Measurements from ENCODE around the gene MSANTD2. TPM values are rescaled to one million over a fixed set of nuclear protein-coding genes. Genes with fewer than 3 reads are reported as not detected.
A peak's percentile ranks its signal among the peaks of the same experiment; 100 is the strongest.

Gene MSANTD2
- total and polyA plus RNA-seq, 7 experiments from 2014 or later = 3.8 to 29.5 (median 12.1) TPM

DNA sequence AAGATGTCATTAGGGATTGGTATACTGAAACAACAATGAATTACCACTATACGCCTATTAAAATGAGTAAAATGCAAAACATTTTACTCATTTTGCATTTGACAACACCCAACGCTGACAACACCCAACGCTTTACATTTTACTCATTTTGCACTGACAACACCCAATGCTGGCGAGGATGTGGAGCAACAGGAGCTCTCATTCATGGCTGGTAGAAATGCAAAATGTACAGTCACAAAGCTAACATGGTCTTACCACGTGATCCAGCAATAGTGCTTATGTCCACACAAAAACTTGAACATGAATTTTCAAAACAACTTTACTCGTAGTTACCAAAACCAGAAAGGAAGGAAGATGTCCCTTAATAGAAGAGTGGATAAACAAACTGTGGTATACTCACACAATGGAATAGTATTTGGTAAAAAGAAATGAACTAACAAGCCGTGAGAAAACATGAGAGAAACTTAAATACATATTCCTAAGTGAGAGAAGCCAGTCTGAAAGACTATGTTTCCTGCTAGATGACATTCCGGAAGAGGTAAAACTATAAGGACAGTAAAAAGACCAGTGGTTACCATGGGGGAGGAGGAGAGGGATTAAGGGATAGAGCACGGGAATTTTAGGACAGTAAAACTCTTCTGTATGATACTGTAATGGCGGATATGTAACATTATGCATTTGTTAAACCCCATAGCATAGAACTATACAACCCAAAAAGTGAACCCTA lies 11.4 kb upstream of the MSANTD2 start:
- DNase-seq (no peak), ATAC-seq (no peak)
- no peaks in the 10 kb centered on the region for H3K27me3 ChIP-seq (ENCODE audit: control insufficient read depth in 2 of 2, insufficient read depth in 2 of 2, low read length in 2 of 2)
- POLR2A ChIA-PET = no interaction called here
- no peaks in the 10 kb centered on the region for H3K9me3 ChIP-seq (ENCODE audit: control insufficient read depth in 2 of 3, low read length in 3 of 3)
- H3K4me3 Mint-ChIP-seq = no peak overlapping the region
- no peaks in the 10 kb centered on the region for H3K9me3 Mint-ChIP-seq
- H3K4me1 Mint-ChIP-seq = no peaks in the 10 kb centered on the region
- no peaks in the 10 kb centered on the region for H3K4me1 ChIP-seq (ENCODE audit: control insufficient read depth in 2 of 2, insufficient read depth in 2 of 2, low read length in 2 of 2)
- intact Hi-C loops (cut with micrococcal nuclease) = no loop called here
- H3K27ac ChIP-seq (ENCODE audit: low read depth, low read length) = no peak overlapping the region
- CTCF ChIA-PET = no interaction called here
- H3K27me3 Mint-ChIP-seq = peaks cover 18 to 39% (median 33%) of the 10 kb centered on the region in 5 donors
- H3K36me3 ChIP-seq (ENCODE audit: control insufficient read depth in 2 of 3, insufficient read depth in 3 of 3, low read length in 3 of 3) = no peaks in the 10 kb centered on the region
- H3K4me3 ChIP-seq (ENCODE audit: low read length) = no peak overlapping the region
- peaks cover 0 to 18% (median 9%) of the 10 kb centered on the region in 5 donors for H3K36me3 Mint-ChIP-seq
- H3K27ac Mint-ChIP-seq = no peak overlapping the region

GRCh38 chr11:124807660-124808270 lies 7.6 kb upstream of the MSANTD2 start:
- Mint-ChIP-seq H3K9me3 (no peaks in the 10 kb centered on the region), H3K27ac (no peak overlapping the region), H3K36me3 (peaks cover 0 to 34% (median 18%) of the 10 kb centered on the region in 5 donors), H3K4me3 (no peak overlapping the region), H3K4me1 (peaks cover 0 to 4% (median 0%) of the 10 kb centered on the region in 7 donors), H3K27me3 (peaks cover 0 to 43% (median 13%) of the 10 kb centered on the region in 5 donors)
- no peaks in the 10 kb centered on the region for H3K4me1 ChIP-seq (ENCODE audit: control insufficient read depth in 2 of 2, insufficient read depth in 2 of 2, low read length in 2 of 2)
- no peak overlapping the region for H3K27ac ChIP-seq (ENCODE audit: low read depth, low read length)
- ATAC-seq (no peak), DNase-seq (no peak)
- H3K9me3 ChIP-seq (ENCODE audit: control insufficient read depth in 2 of 3, low read length in 3 of 3) = no peaks in the 10 kb centered on the region
- ChIA-PET CTCF (no interaction called here), POLR2A (no interaction called here)
- no peak overlapping the region for H3K4me3 ChIP-seq (ENCODE audit: low read length)
- intact Hi-C loops (cut with micrococcal nuclease) = no loop called here
- H3K36me3 ChIP-seq (ENCODE audit: control insufficient read depth in 2 of 3, insufficient read depth in 3 of 3, low read length in 3 of 3) = no peaks in the 10 kb centered on the region
- H3K27me3 ChIP-seq (ENCODE audit: control insufficient read depth in 2 of 2, insufficient read depth in 2 of 2, low read length in 2 of 2) = no peaks in the 10 kb centered on the region

GRCh38 chr11:124807201-124807600 lies 7.0 kb upstream of the MSANTD2 start:
- H3K4me1 Mint-ChIP-seq = peaks cover 0 to 4% (median 0%) of the 10 kb centered on the region in 7 donors
- Histone ChIP-seq H3K27me3 (ENCODE audit: control insufficient read depth in 2 of 2, insufficient read depth in 2 of 2, low read length in 2 of 2) (no peaks in the 10 kb centered on the region), H3K9me3 (ENCODE audit: control insufficient read depth in 2 of 3, low read length in 3 of 3) (no peaks in the 10 kb centered on the region), H3K27ac (ENCODE audit: low read depth, low read length) (no peak overlapping the region), H3K36me3 (ENCODE audit: control insufficient read depth in 2 of 3, insufficient read depth in 3 of 3, low read length in 3 of 3) (no peaks in the 10 kb centered on the region), H3K4me3 (ENCODE audit: low read length) (no peak overlapping the region), H3K4me1 (ENCODE audit: control insufficient read depth in 2 of 2, insufficient read depth in 2 of 2, low read length in 2 of 2) (no peaks in the 10 kb centered on the region)
- no peak overlapping the region for H3K4me3 Mint-ChIP-seq
- ATAC-seq (no peak), DNase-seq (no peak)
- intact Hi-C loops (cut with micrococcal nuclease) = no loop called here
- H3K27ac Mint-ChIP-seq = no peak overlapping the region
- H3K9me3 Mint-ChIP-seq = no peaks in the 10 kb centered on the region
- POLR2A ChIA-PET = interaction anchor here (0.6 kb wide), 1 partner anchor 60 kb away, joined by 5 read pairs; no protein-coding TSS in a partner anchor
- CTCF ChIA-PET = no interaction called here
- H3K27me3 Mint-ChIP-seq = peaks cover 0 to 43% (median 7%) of the 10 kb centered on the region in 5 donors
- H3K36me3 Mint-ChIP-seq = peaks cover 0 to 34% (median 18%) of the 10 kb centered on the region in 5 donors

DNA sequence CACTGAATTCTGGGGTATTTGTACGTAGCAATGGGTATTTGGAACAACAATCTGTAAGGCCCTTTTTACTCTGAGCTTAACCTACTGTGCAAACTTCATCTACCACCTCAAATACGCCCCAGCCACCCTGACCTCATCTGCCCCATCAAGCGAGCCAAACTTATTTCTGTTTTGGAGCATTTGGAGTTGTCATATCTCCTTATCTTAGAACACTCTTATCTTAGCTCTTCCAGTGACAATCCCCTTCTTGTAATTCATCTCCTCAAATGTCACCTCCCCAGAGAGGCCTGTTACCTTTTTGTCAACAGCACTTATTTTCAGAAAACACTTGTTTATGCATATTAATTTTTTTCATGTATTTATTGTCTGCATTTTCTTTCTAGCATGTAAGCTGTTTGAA lies 4.7 kb upstream of the MSANTD2 start:
- peaks cover 0 to 34% (median 18%) of the 10 kb centered on the region in 5 donors for H3K36me3 Mint-ChIP-seq
- no peak overlapping the region for H3K27ac Mint-ChIP-seq
- ATAC-seq (no peak), DNase-seq (no peak)
- Histone ChIP-seq H3K27ac (ENCODE audit: low read depth, low read length) (no peak overlapping the region), H3K9me3 (ENCODE audit: control insufficient read depth in 2 of 3, low read length in 3 of 3) (no peaks in the 10 kb centered on the region), H3K4me3 (ENCODE audit: low read length) (no peak overlapping the region), H3K36me3 (ENCODE audit: control insufficient read depth in 2 of 3, insufficient read depth in 3 of 3, low read length in 3 of 3) (peaks cover 0 to 3% (median 0%) of the 10 kb centered on the region in 3 experiments), H3K27me3 (ENCODE audit: control insufficient read depth in 2 of 2, insufficient read depth in 2 of 2, low read length in 2 of 2) (no peaks in the 10 kb centered on the region), H3K4me1 (ENCODE audit: control insufficient read depth in 2 of 2, insufficient read depth in 2 of 2, low read length in 2 of 2) (peaks cover 0 to 4% of the 10 kb centered on the region in 2 donors)
- intact Hi-C loops (cut with micrococcal nuclease) = no loop called here
- H3K4me3 Mint-ChIP-seq = no peak overlapping the region
- peaks cover 0 to 15% (median 10%) of the 10 kb centered on the region in 7 donors for H3K4me1 Mint-ChIP-seq
- H3K27me3 Mint-ChIP-seq = peaks cover 0 to 42% (median 0%) of the 10 kb centered on the region in 5 donors
- ChIA-PET POLR2A (interaction anchor here (1.0 kb wide), 1 partner anchor 9 kb away, joined by 3 read pairs; no protein-coding TSS in a partner anchor), CTCF (interaction anchor here (0.9 to 1.6 kb wide), 3 partner anchors 11 to 134 kb away, joined by 3 to 4 read pairs (median 3); no protein-coding TSS in a partner anchor)
- no peaks in the 10 kb centered on the region for H3K9me3 Mint-ChIP-seq

DNA sequence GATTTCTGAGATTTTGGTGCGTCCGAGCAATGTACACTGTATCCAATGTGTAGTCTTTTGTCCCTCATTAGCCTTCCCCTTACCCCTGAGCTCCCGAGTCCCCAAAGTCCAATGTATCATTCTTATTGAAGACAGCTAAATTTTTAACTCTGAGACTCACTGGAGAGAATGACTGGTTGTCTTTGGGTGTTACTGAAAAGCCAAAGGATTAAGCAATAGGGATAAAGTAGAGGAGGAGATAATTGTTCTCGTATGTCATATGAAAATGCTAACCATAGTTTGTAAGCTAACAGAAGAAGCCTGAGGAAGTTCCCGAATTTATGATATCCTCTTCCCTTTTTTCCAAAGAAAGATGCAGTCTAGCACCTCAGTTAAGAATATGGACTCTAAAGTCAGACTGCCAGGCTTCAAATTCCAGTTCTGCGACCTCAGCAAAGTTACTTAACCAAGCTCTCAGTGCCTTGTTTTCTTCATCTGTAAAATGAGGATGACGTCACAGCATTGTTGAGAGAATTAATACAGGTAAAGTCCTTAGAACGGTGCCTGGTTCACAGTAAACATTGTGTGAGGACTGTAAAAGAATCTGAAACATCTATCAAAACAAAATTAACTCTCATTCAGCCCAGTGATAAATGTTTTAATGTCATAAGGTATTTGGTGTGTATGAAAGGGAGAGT lies 1.6 kb upstream of the MSANTD2 start:
- Histone ChIP-seq H3K27me3 (ENCODE audit: control insufficient read depth in 2 of 2, insufficient read depth in 2 of 2, low read length in 2 of 2) (no peaks in the 10 kb centered on the region), H3K9me3 (ENCODE audit: control insufficient read depth in 2 of 3, low read length in 3 of 3) (no peaks in the 10 kb centered on the region), H3K36me3 (ENCODE audit: control insufficient read depth in 2 of 3, insufficient read depth in 3 of 3, low read length in 3 of 3) (peaks cover 0 to 3% (median 0%) of the 10 kb centered on the region in 3 experiments), H3K4me3 (ENCODE audit: low read length) (no peak overlapping the region), H3K4me1 (ENCODE audit: control insufficient read depth in 2 of 2, insufficient read depth in 2 of 2, low read length in 2 of 2) (peaks cover 8 to 14% of the 10 kb centered on the region in 2 donors), H3K27ac (ENCODE audit: low read depth, low read length) (no peak overlapping the region)
- DNase-seq = no peak
- Mint-ChIP-seq H3K9me3 (no peaks in the 10 kb centered on the region), H3K27me3 (peaks cover 0 to 26% (median 0%) of the 10 kb centered on the region in 5 donors), H3K4me1 (peaks cover 13 to 35% (median 28%) of the 10 kb centered on the region in 7 donors), H3K4me3 (peak overlapping the region; percentile 7 to 97 (median 55)), H3K27ac (peak overlapping the region in 7 of 9 donors; percentile 23 to 92 (median 63)), H3K36me3 (peaks cover 0 to 18% (median 9%) of the 10 kb centered on the region in 5 donors)
- intact Hi-C loops (cut with micrococcal nuclease) = loop anchor here (2.0 kb wide), 4 partner anchors 55 to 767 kb away; partner anchors contain the start of genes CCDC15 (in 1 of the 2) and EI24 (in 1 of the 2)
- ChIA-PET CTCF (interaction anchor here (1.0 to 2.1 kb wide), 7 partner anchors 12 to 178 kb away, joined by 3 to 20 read pairs (median 5); no protein-coding TSS in a partner anchor), POLR2A (interaction anchor here (0.9 to 5.1 kb wide), 9 partner anchors 12 to 171 kb away, joined by 3 to 29 read pairs (median 7); partner anchors contain the start of genes CCDC15, SIAE and SPA17)
- ATAC-seq = no peak

DNA sequence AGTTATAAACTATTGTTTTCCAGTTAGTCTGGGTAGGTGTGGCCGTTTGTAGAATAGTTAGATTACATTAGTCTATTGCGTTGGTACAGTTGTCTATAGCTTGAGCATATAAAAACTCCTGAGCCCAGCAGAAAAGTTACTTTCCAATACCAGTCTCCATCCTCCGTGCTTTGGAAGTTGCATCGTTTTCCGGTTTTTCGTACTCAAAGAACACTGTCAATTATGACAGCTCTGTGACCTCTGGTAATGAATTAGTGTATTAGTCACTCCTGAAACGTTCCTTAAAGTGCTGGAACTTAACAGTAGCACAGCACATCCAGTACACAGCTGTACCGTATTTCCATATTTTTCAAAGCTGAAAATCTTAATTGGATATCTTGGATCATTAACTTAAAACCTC lies 808 bp upstream of the MSANTD2 start:
- Mint-ChIP-seq H3K36me3 (peaks cover 0 to 13% (median 9%) of the 10 kb centered on the region in 5 donors), H3K4me3 (peak overlapping the region; percentile 84 to 97 (median 90)), H3K4me1 (peaks cover 13 to 35% (median 32%) of the 10 kb centered on the region in 7 donors), H3K27ac (peak overlapping the region; percentile 82 to 94 (median 88)), H3K27me3 (peaks cover 0 to 24% (median 0%) of the 10 kb centered on the region in 5 donors), H3K9me3 (no peaks in the 10 kb centered on the region)
- H3K27ac ChIP-seq (ENCODE audit: low read depth, low read length) = peak overlapping the region; percentile 93
- no peak for ATAC-seq
- intact Hi-C loops (cut with micrococcal nuclease) = loop anchor here (2.0 kb wide), 4 partner anchors 54 to 768 kb away; partner anchors contain the start of genes CCDC15 (in 1 of the 2) and EI24 (in 1 of the 2)
- H3K4me3 ChIP-seq (ENCODE audit: low read length) = peak overlapping the region; percentile 71
- H3K4me1 ChIP-seq (ENCODE audit: control insufficient read depth in 2 of 2, insufficient read depth in 2 of 2, low read length in 2 of 2) = peaks cover 8 to 14% of the 10 kb centered on the region in 2 donors
- no peaks in the 10 kb centered on the region for H3K27me3 ChIP-seq (ENCODE audit: control insufficient read depth in 2 of 2, insufficient read depth in 2 of 2, low read length in 2 of 2)
- ChIA-PET POLR2A (interaction anchor here (0.9 to 5.1 kb wide), 9 partner anchors 13 to 170 kb away, joined by 3 to 29 read pairs (median 7); partner anchors contain the start of genes CCDC15, SIAE and SPA17), CTCF (interaction anchor here (0.9 to 2.1 kb wide), 10 partner anchors 12 to 177 kb away, joined by 3 to 20 read pairs (median 4); no protein-coding TSS in a partner anchor)
- DNase-seq = no peak
- H3K9me3 ChIP-seq (ENCODE audit: control insufficient read depth in 2 of 3, low read length in 3 of 3) = no peaks in the 10 kb centered on the region
- H3K36me3 ChIP-seq (ENCODE audit: control insufficient read depth in 2 of 3, insufficient read depth in 3 of 3, low read length in 3 of 3) = peaks cover 0 to 3% (median 0%) of the 10 kb centered on the region in 3 experiments
